ENCODE data around the gene BEGAIN.

DNA sequence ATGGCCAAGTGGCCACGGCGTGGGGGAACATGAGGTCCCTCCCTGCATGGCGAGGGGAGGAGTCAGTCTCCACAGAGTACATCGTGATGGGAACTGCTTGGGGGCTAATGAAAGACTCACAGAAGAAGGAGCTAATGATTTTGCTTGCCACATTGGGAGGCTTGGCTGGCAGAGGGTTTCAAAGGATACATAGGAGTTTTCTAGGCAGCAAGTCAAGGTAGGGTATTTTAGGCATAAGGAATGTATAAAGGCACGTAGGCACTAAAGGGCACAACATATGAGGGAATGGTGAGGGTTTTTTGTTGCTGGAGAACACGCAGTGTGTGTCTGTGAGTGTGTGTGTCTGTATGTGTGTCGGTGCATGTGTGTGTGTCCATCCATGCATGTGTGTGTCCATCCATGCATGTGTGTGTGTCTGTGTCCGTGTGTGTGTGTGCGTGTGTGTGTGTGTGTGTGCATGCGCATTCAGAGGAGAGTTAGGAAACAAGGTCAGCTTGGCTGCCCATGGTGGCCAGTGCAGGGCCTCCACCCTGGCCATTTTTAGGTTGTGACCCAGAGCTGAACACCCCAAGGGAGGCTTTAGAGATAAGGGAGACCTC is 84.5 kb downstream of the BEGAIN start:
- TF ChIP-seq, protein P1, sequence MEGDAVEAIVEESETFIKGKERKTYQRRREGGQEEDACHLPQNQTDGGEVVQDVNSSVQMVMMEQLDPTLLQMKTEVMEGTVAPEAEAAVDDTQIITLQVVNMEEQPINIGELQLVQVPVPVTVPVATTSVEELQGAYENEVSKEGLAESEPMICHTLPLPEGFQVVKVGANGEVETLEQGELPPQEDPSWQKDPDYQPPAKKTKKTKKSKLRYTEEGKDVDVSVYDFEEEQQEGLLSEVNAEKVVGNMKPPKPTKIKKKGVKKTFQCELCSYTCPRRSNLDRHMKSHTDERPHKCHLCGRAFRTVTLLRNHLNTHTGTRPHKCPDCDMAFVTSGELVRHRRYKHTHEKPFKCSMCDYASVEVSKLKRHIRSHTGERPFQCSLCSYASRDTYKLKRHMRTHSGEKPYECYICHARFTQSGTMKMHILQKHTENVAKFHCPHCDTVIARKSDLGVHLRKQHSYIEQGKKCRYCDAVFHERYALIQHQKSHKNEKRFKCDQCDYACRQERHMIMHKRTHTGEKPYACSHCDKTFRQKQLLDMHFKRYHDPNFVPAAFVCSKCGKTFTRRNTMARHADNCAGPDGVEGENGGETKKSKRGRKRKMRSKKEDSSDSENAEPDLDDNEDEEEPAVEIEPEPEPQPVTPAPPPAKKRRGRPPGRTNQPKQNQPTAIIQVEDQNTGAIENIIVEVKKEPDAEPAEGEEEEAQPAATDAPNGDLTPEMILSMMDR (conservative IDR thresholded peaks at IDR 0.05; ENCODE audit: low read length) = no peak
- no peak for TF ChIP-seq EZH2phosphoT487 (IDR thresholded peaks at IDR 0.05; ENCODE audit: borderline replicate concordance, low read depth, low read length)
